ENCODE data around the gene ISYNA1. TPM values are rescaled to one million over a fixed set of nuclear protein-coding genes. Genes with fewer than 3 reads are reported as not detected.

The ISYNA1 gene
- total and polyA plus RNA-seq, 2 of the 13 experiments (the other 11 are each of a cell fraction or from before 2014, with no cell fraction given) = 29.6 to 48.5 TPM

DNA sequence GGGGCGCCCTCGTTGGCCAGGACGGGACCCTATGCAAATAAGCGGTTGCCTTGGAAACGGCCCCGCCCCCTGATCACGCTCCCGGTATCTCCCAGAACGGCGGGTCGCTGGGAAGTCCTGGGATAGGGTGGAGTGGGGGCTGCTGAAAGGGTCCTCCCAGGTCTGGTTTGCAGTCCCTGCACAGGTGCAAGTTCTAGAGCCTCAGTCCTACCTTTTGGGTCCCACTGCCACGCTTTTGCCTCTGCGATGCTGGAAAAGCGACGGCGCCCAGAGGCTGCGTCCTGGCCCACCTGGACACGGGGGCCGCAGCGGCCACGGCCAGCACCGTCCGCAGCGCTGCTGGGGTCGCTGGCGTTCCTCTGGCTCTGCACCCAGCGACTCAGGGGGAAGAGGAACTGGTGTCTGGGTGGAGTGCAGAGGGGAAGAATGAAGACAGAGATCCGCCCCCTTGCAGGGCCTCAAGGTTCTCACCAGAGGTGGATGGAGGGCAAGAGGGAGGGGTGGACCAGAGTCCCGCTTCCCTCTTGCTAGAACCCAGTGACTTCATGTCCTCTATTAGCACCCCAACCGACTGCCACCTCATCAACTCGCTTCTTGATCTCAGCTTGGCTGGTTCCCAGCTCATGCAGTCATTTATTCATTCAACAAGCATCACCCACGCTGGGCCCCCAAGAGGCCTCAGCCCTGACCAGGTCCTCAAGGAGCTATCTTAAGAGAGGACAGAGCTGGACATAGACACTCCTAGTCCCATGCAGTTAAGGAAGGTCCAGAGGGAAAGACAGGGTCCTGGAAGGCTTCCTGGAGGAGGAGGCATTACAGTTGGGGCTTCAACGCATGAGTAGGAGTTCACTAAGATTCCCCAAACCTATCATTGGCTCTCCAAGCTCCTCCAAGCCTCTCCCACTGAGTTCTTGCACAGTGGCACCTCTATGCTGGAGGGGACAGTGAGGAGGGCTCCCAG lies 40.4 kb downstream of the ISYNA1 start, which contains the start of gene LRRC25 (continued):
- TF ChIP-seq ISX (CRISPR knock-in tag; conservative IDR thresholded peaks at IDR 0.05) = no peak
- TF ChIP-seq ARID2 (CRISPR knock-in tag; IDR thresholded peaks at IDR 0.05; ENCODE audit: borderline replicate concordance) = no peak

DNA sequence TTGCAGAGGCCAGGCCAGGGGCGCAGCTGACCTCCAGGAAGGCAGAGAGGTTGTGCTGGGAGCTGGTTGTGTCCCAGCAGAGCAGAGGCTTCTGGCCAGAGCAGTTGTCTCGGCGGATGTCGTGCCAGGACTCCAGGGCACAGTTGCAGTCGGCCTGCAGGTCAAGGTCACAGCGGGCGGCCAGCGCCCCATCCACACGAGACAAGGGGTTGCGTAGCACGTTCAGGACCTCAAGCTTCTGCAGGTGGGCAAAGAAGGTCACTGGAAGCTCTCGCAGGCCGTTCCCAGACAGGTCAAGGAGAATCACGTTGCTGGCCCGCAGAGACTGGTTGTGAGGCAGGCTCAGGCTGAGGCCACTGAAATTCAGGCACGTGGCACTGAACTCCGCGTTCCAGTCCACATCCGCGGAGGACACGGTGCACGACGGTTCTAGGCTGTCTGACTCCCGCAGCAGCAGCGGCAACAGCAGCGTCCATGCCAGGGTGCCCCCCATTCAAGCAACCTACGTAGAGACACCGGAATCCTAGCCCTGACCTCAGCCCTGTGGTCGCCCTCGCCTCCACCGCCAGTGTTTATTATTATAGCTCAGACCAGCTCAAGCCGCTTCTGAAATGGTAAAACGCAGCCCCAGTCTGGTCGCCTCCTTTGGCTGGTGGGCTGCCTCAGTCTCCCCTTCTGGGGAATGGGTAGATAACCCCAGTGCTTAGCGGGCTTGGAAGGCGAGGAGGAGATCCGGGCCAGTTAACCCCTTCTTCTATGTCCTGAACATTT lies 41.3 kb downstream of the ISYNA1 start:
- Histone ChIP-seq H3K9ac (ENCODE audit: insufficient read depth, low read depth, low read length) (peak overlapping the region; percentile 52), H3K4me1 (ENCODE audit: insufficient read depth, low read length) (peaks cover 53% of the 10 kb centered on the region), H3K27me3 (ENCODE audit: control insufficient read depth in 1 of 2, insufficient read depth in 2 of 2, low read length in 2 of 2) (peaks cover 0 to 17% of the 10 kb centered on the region in 2 experiments; a peak in 4 of 5 replicates), H3K27ac (ENCODE audit: extremely low read length, insufficient read depth, low read length) (no peak overlapping the region), H3K79me2 (ENCODE audit: insufficient read depth, low read length) (no peaks in the 10 kb centered on the region), H3K4me3 (replicated peaks in 1 of 3; ENCODE audit: insufficient read depth in 1 of 3, low read depth in 2 of 3, low read length in 3 of 3) (peak overlapping the region in 2 of 3 experiments; percentile 15 to 60; a peak in 4 of 6 replicates), H3K4me2 (ENCODE audit: low read depth, low read length) (peak overlapping the region; percentile 83), H2AFZ (ENCODE audit: low read length) (no peak overlapping the region), H3K36me3 (replicated peaks in 1 of 2; ENCODE audit: control insufficient read depth in 1 of 2, insufficient read depth in 2 of 2, low read length in 2 of 2) (no peaks in the 10 kb centered on the region), H4K20me1 (ENCODE audit: insufficient read depth, low read length) (no peaks in the 10 kb centered on the region), H3K9me3 (ENCODE audit: low read length) (no peaks in the 10 kb centered on the region)
- ChIA-PET CTCF (ENCODE audit: low intra/inter-chr PET ratio, low total read pairs) (no interaction called here), POLR2A (interaction anchor here (1.1 to 2.5 kb wide), 4 partner anchors 8 to 32 kb away, joined by 4 to 12 read pairs (median 8); partner anchors contain the start of gene GDF15)
- in situ Hi-C loops (cut with HindIII; ENCODE audit: extremely low pct_ligation_motif_present, low pct_unique_long_range_greater_than_20kb) (no loop called here), intact Hi-C loops (cut with micrococcal nuclease; ENCODE audit: unreplicated experiment) (no loop called here)
- 24% methylated on average over 8 of the region's 37 CpGs for WGBS (ENCODE audit: low lambda C conversion rate)
- DNase-seq (ENCODE audit: low spot score) (no peak), FAIRE-seq (no peak), ATAC-seq (peak; percentile 62)
- BruUV-seq (replicated peaks) = no TSS peak
- TF ChIP-seq FOXC1 (CRISPR knock-in tag; IDR thresholded peaks at IDR 0.05; ENCODE audit: borderline replicate concordance) = no peak
- no peak for TF ChIP-seq GPN1 (CRISPR knock-in tag; IDR thresholded peaks at IDR 0.05; ENCODE audit: borderline replicate concordance)
- no peak for TF ChIP-seq ZNF333 (CRISPR knock-in tag; IDR thresholded peaks at IDR 0.05; ENCODE audit: borderline replicate concordance)
- peak; percentile 44; the same call in 1 of the 2 replicates for TF ChIP-seq ELF3 (CRISPR knock-in tag; IDR thresholded peaks at IDR 0.05)
- no peak; the same call in 1 of the 2 replicates for TF ChIP-seq ZNF350 (CRISPR knock-in tag; IDR thresholded peaks at IDR 0.05; ENCODE audit: borderline replicate concordance, low read depth)
- TF ChIP-seq NFKB2 (CRISPR knock-in tag; IDR thresholded peaks at IDR 0.05; ENCODE audit: borderline replicate concordance) = peak; percentile 67; the same call in 1 of the 2 replicates
- TF ChIP-seq PAWR (CRISPR knock-in tag; IDR thresholded peaks at IDR 0.05; ENCODE audit: borderline replicate concordance) = no peak
- TF ChIP-seq, protein P1, sequence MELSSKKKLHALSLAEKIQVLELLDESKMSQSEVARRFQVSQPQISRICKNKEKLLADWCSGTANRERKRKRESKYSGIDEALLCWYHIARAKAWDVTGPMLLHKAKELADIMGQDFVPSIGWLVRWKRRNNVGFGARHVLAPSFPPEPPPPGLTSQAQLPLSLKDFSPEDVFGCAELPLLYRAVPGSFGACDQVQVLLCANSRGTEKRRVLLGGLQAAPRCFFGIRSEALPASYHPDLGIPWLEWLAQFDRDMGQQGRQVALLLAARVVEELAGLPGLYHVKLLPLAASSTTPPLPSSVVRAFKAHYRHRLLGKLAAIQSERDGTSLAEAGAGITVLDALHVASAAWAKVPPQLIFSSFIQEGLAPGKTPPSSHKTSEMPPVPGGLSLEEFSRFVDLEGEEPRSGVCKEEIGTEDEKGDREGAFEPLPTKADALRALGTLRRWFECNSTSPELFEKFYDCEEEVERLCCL (CRISPR knock-in tag; IDR thresholded peaks at IDR 0.05; ENCODE audit: borderline replicate concordance) = no peak
- TF ChIP-seq, protein P2, sequence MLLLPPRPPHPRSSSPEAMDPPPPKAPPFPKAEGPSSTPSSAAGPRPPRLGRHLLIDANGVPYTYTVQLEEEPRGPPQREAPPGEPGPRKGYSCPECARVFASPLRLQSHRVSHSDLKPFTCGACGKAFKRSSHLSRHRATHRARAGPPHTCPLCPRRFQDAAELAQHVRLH (CRISPR knock-in tag; IDR thresholded peaks at IDR 0.05; ENCODE audit: borderline replicate concordance, low read depth) = no peak; the same call in 1 of the 2 replicates
- TF ChIP-seq, protein P3, sequence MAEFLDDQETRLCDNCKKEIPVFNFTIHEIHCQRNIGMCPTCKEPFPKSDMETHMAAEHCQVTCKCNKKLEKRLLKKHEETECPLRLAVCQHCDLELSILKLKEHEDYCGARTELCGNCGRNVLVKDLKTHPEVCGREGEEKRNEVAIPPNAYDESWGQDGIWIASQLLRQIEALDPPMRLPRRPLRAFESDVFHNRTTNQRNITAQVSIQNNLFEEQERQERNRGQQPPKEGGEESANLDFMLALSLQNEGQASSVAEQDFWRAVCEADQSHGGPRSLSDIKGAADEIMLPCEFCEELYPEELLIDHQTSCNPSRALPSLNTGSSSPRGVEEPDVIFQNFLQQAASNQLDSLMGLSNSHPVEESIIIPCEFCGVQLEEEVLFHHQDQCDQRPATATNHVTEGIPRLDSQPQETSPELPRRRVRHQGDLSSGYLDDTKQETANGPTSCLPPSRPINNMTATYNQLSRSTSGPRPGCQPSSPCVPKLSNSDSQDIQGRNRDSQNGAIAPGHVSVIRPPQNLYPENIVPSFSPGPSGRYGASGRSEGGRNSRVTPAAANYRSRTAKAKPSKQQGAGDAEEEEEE (CRISPR knock-in tag; IDR thresholded peaks at IDR 0.05; ENCODE audit: borderline replicate concordance) = no peak
- TF ChIP-seq, protein P4, sequence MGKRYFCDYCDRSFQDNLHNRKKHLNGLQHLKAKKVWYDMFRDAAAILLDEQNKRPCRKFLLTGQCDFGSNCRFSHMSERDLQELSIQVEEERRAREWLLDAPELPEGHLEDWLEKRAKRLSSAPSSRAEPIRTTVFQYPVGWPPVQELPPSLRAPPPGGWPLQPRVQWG (CRISPR knock-in tag; IDR thresholded peaks at IDR 0.05; ENCODE audit: borderline replicate concordance, low read depth) = no peak
- 0 out of 2 replicates have a peak, but pooled peaks have one; percentile 24 for TF ChIP-seq ZBTB7A (CRISPR knock-in tag; IDR thresholded peaks at IDR 0.05)
- TF ChIP-seq ZNF780A (CRISPR knock-in tag; IDR thresholded peaks at IDR 0.05) = no peak
